K562 (cell line): ENCODE measurements around the gene NEUROG1.

Source experiments
- NFYB ChIP-seq: IDR thresholded peaks from 2 replicates; pipeline ENCODE4 v1.6.1; 2011; ENCODE audit warnings: mild to moderate bottlenecking, moderate library complexity; ENCODE audit not compliant: insufficient read length; ENCODE audit errors: extremely low read depth
- PKNOX1 ChIP-seq: fragments of 450-650 bp; IDR thresholded peaks from 2 replicates; pipeline ENCODE4 v1.6.1; 2016
- RAD21 ChIP-seq, 2 experiments: fragments of 250-450 bp in 1 of 2; fragments of 450-650 bp in 1 of 2; sonication (Bioruptor Pico) in 1 of 2; formaldehyde crosslinking in 1 of 2; IDR thresholded peaks in 1 of 2; conservative IDR thresholded peaks in 1 of 2; 2 replicates each; pipeline versions ENCODE4 v1.4.0 to v1.8.0; 2020 to 2022; ENCODE audit warnings: mild to moderate bottlenecking in 2 of 2, moderate library complexity in 1 of 2
- ZBED1 ChIP-seq: IDR thresholded peaks from 2 replicates; pipeline ENCODE4 v1.6.1; 2014

GRCh38 chr5:135561266-135561665, 25.5 kb upstream of the NEUROG1 start:
- TF ChIP-seq RAD21 (CRISPR knock-in tag; conservative IDR thresholded peaks at IDR 0.05 in 1 of 2, IDR thresholded peaks at IDR 0.05 in 1 of 2) (no peak), NFYB (no peak), PKNOX1 (no peak), ZBED1 (no peak)
